ENCODE data around the gene TRIM66. TPM values are rescaled to one million over a fixed set of nuclear protein-coding genes. Genes with fewer than 3 reads are reported as not detected.
A peak's percentile ranks its signal among the peaks of the same experiment; 100 is the strongest.

Gene TRIM66
- total RNA-seq, 1 experiment from 2014 or later: 14.0 TPM

GRCh38 chr11:8598506-8598905 is 84.0 kb downstream of the TRIM66 start:
- H3K4me3 Mint-ChIP-seq (ENCODE audit: low read depth, unreplicated experiment): no peak overlapping the region
- H3K27me3 Mint-ChIP-seq (ENCODE audit: unreplicated experiment): peaks cover 39% of the 10 kb centered on the region
- CTCF ChIA-PET: no interaction called here
- no peak for DNase-seq
- no peaks in the 10 kb centered on the region for H3K4me1 Mint-ChIP-seq (ENCODE audit: low read depth, unreplicated experiment)
- intact Hi-C loops (cut with micrococcal nuclease; ENCODE audit: unreplicated experiment): loop anchor here (10.0 kb wide), 1 partner anchor 216 kb away; a partner anchor contains a TSS
- peaks cover 7% of the 10 kb centered on the region for H3K36me3 Mint-ChIP-seq (ENCODE audit: insufficient read depth, unreplicated experiment)
- TF ChIP-seq, protein P1, sequence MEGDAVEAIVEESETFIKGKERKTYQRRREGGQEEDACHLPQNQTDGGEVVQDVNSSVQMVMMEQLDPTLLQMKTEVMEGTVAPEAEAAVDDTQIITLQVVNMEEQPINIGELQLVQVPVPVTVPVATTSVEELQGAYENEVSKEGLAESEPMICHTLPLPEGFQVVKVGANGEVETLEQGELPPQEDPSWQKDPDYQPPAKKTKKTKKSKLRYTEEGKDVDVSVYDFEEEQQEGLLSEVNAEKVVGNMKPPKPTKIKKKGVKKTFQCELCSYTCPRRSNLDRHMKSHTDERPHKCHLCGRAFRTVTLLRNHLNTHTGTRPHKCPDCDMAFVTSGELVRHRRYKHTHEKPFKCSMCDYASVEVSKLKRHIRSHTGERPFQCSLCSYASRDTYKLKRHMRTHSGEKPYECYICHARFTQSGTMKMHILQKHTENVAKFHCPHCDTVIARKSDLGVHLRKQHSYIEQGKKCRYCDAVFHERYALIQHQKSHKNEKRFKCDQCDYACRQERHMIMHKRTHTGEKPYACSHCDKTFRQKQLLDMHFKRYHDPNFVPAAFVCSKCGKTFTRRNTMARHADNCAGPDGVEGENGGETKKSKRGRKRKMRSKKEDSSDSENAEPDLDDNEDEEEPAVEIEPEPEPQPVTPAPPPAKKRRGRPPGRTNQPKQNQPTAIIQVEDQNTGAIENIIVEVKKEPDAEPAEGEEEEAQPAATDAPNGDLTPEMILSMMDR (IDR thresholded peaks at IDR 0.05; ENCODE audit: unreplicated experiment): no peak
- no peaks in the 10 kb centered on the region for H3K9me3 Mint-ChIP-seq (ENCODE audit: low read depth, unreplicated experiment)
- no peak overlapping the region for H3K27ac Mint-ChIP-seq (ENCODE audit: unreplicated experiment)
- no TSS peak for BruUV-seq (replicated peaks)

DNA sequence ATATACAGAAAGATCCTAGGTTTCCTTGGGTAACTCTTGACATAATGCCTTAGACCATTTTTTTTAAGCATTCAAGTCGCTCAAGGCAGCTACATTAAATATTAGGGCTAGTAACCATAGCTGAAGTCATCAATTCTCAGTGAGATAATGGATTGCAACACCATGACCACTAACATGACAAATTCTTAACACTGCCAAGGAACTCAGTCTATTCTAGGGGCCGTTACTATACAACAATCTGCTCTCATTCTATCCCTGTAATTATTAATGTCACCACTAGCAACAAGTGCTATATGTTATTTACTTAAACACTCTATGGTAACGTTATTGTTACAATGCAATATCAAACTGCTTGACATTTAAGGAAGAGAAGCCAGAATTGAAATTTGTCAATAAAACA is 85.3 kb downstream of the TRIM66 start:
- Mint-ChIP-seq H3K4me3 (ENCODE audit: low read depth, unreplicated experiment) (no peak overlapping the region), H3K4me1 (ENCODE audit: low read depth, unreplicated experiment) (no peaks in the 10 kb centered on the region), H3K36me3 (ENCODE audit: insufficient read depth, unreplicated experiment) (peaks cover 13% of the 10 kb centered on the region), H3K9me3 (ENCODE audit: low read depth, unreplicated experiment) (no peaks in the 10 kb centered on the region), H3K27me3 (ENCODE audit: unreplicated experiment) (peaks cover 52% of the 10 kb centered on the region), H3K27ac (ENCODE audit: unreplicated experiment) (no peak overlapping the region)
- TF ChIP-seq, protein P1 (IDR thresholded peaks at IDR 0.05; ENCODE audit: unreplicated experiment): no peak
- CTCF ChIA-PET: no interaction called here
- BruUV-seq (replicated peaks): no TSS peak
- intact Hi-C loops (cut with micrococcal nuclease; ENCODE audit: unreplicated experiment): loop anchor here (10.0 kb wide), 1 partner anchor 218 kb away; a partner anchor contains a TSS
- no peak for DNase-seq

DNA sequence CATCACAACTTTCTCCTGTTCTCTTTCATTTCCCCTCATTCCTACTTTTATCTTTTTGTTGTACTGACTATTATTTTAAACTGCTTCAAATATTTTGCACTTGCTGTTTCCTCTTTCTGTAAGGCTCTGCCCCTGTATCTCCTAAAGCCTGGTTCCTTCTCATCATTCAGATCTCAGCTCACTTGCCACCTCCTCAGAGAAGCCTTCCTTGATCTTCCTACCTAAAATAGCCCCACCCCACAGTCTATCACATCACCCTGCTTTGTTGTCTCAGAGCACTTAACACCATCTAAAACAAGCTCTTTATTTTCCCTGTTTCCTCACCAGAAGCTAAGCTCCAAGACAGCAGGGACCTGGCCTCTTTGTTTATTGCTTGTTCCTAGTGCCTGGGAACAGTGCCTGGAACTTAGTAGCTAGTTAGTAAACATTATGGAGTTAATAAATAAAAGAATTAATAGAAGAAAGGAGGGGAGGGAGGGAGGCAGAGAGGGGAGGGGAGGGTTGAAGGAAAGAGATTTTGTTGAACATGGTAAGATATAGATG is 85.9 kb downstream of the TRIM66 start:
- H3K4me3 Mint-ChIP-seq (ENCODE audit: low read depth, unreplicated experiment): no peak overlapping the region

GRCh38 chr11:8593935-8594909 is 88.2 kb downstream of the TRIM66 start, which contains the start of gene STK33:
Gene STK33, minus strand, starts transcription at chr11:8594228. Its CDS starts 119,323 bp downstream, at chr11:8474905.
- CTCF ChIA-PET: no interaction called here
- Mint-ChIP-seq H3K9me3 (ENCODE audit: low read depth, unreplicated experiment) (no peaks in the 10 kb centered on the region), H3K27me3 (ENCODE audit: unreplicated experiment) (peaks cover 64% of the 10 kb centered on the region), H3K27ac (ENCODE audit: unreplicated experiment) (no peak within 1 kb of the TSS), H3K4me1 (ENCODE audit: low read depth, unreplicated experiment) (no peaks in the 10 kb centered on the region), H3K4me3 (ENCODE audit: low read depth, unreplicated experiment) (peak within 1 kb of the TSS; percentile 70), H3K36me3 (ENCODE audit: insufficient read depth, unreplicated experiment) (peaks cover 13% of the 10 kb centered on the region)
- no TSS peak for BruUV-seq (replicated peaks)
- intact Hi-C loops (cut with micrococcal nuclease; ENCODE audit: unreplicated experiment): loop anchor here (10.0 kb wide), 1 partner anchor 221 kb away; a partner anchor contains a TSS
- TF ChIP-seq, protein P1 (IDR thresholded peaks at IDR 0.05; ENCODE audit: unreplicated experiment): no peak
- DNase-seq: peak; percentile 47

More for the DNA sequence above, 85.9 kb downstream of the TRIM66 start:
- peaks cover 58% of the 10 kb centered on the region for H3K27me3 Mint-ChIP-seq (ENCODE audit: unreplicated experiment)
- H3K27ac Mint-ChIP-seq (ENCODE audit: unreplicated experiment): no peak overlapping the region
- CTCF ChIA-PET: no interaction called here
- no peaks in the 10 kb centered on the region for H3K4me1 Mint-ChIP-seq (ENCODE audit: low read depth, unreplicated experiment)
- TF ChIP-seq, protein P1 (IDR thresholded peaks at IDR 0.05; ENCODE audit: unreplicated experiment): no peak
- no peak for DNase-seq
- intact Hi-C loops (cut with micrococcal nuclease; ENCODE audit: unreplicated experiment): loop anchor here (10.0 kb wide), 1 partner anchor 218 kb away; a partner anchor contains a TSS
- peaks cover 13% of the 10 kb centered on the region for H3K36me3 Mint-ChIP-seq (ENCODE audit: insufficient read depth, unreplicated experiment)
- BruUV-seq (replicated peaks): no TSS peak
- H3K9me3 Mint-ChIP-seq (ENCODE audit: low read depth, unreplicated experiment): no peaks in the 10 kb centered on the region

Measured in Calu3 (cell line).